ENCODE measurements around the gene CST11. TPM values are rescaled to one million over a fixed set of nuclear protein-coding genes. Genes with fewer than 3 reads are reported as not detected.
"Not testable (repeated sequence)": the region's sequence is repeated elsewhere in the genome, so short reads cannot be mapped to it uniquely, and the experiment has no call there.

Gene CST11
- not detected for total RNA-seq

- no peak for DNase-seq
Observed at GRCh38 chr20:23452776-23453175, at the start of gene CST11. CST11 (minus strand) TSS chr20:23452876; CDS start chr20:23452811, 65 bp downstream.

GRCh38 chr20:23501926-23502325 is 49.2 kb upstream of the CST11 start:
- no peak for DNase-seq

GRCh38 chr20:23497536-23497935 is 44.9 kb upstream of the CST11 start:
- DNase-seq, result no peak

GRCh38 chr20:23493172-23493772 is 40.6 kb upstream of the CST11 start:
- no peak for DNase-seq

- DNase-seq, result no peak
Observed at GRCh38 chr20:23492292-23492691, 39.6 kb upstream of the CST11 start.

- no peak for DNase-seq
Observed at GRCh38 chr20:23490817-23491216, 38.1 kb upstream of the CST11 start, which contains the start of gene CST8. CST8 (plus strand) TSS chr20:23491117; CDS start chr20:23491668, 551 bp downstream.

GRCh38 chr20:23488996-23489395 is 36.3 kb upstream of the CST11 start:
- DNase-seq, result no peak

- no peak for DNase-seq
Observed at GRCh38 chr20:23488470-23488869, 35.8 kb upstream of the CST11 start.

GRCh38 chr20:23484081-23484480 is 31.4 kb upstream of the CST11 start:
- no peak for DNase-seq

GRCh38 chr20:23482138-23482537 is 29.5 kb upstream of the CST11 start:
- DNase-seq, result no peak

GRCh38 chr20:23479043-23479442 is 26.4 kb upstream of the CST11 start:
- DNase-seq, result no peak

- no peak for DNase-seq
Observed at GRCh38 chr20:23477223-23477622, 24.5 kb upstream of the CST11 start.

GRCh38 chr20:23476015-23476754 is 23.5 kb upstream of the CST11 start:
- no peak for DNase-seq

- DNase-seq, result no peak
Observed at GRCh38 chr20:23475395-23475794, 22.7 kb upstream of the CST11 start.

- DNase-seq, result not testable (repeated sequence)
Observed at GRCh38 chr20:23473293-23473692, 20.6 kb upstream of the CST11 start.

GRCh38 chr20:23472306-23472705 is 19.6 kb upstream of the CST11 start:
- DNase-seq, result not testable (repeated sequence)

- not testable (repeated sequence) for DNase-seq
Observed at GRCh38 chr20:23466961-23467360, 14.3 kb upstream of the CST11 start.

- DNase-seq, result no peak
Observed at GRCh38 chr20:23461180-23461579, 8.5 kb upstream of the CST11 start.

- no peak for DNase-seq
Observed at GRCh38 chr20:23459461-23460150, 6.9 kb upstream of the CST11 start.

GRCh38 chr20:23456873-23457272 is 4.2 kb upstream of the CST11 start:
- no peak for DNase-seq

- no peak for DNase-seq
Observed at GRCh38 chr20:23456409-23456808, 3.7 kb upstream of the CST11 start.

GRCh38 chr20:23455639-23456038 is 3.0 kb upstream of the CST11 start:
- DNase-seq, result no peak

- no peak for DNase-seq
Observed at GRCh38 chr20:23454816-23455215, 2.1 kb upstream of the CST11 start.

All from occipital lobe (tissue), 2 donors.